OCI-LY1 (cell line): ENCODE data around the gene NUPR2.

Experiments
- CTCF ChIP-seq: fragments of 200-600 bp; sonication (generic), shearing (Covaris generic); IDR thresholded peaks from 2 replicates; pipeline ENCODE4 v1.5.1; 2017; ENCODE audit warnings: mild to moderate bottlenecking, antibody characterized with exemption, low read length, moderate library complexity, mixed read lengths
- EZH2 ChIP-seq: fragments of 200-600 bp; sonication (generic), shearing (Covaris generic); IDR thresholded peaks from 2 replicates; pipeline ENCODE4 v1.8.0; 2017; ENCODE audit warnings: borderline replicate concordance, mixed run types, mild to moderate bottlenecking, antibody characterized with exemption, low read length, moderate library complexity, mixed read lengths

- TF ChIP-seq EZH2 (no peak), CTCF (no peak)
Measured at GRCh38 chr7:56124981-56125380, 8.8 kb upstream of the NUPR2 start.
